Raji (cell line): ENCODE results near the gene HMGCS2.

Experiments
- POLR2A ChIP-seq: IDR thresholded peaks from 2 replicates; pipeline ENCODE4 v1.6.1; 2011; ENCODE audit warnings: low read depth, low read length, control low read depth; ENCODE audit not compliant: insufficient read depth

Gene HMGCS2

DNA sequence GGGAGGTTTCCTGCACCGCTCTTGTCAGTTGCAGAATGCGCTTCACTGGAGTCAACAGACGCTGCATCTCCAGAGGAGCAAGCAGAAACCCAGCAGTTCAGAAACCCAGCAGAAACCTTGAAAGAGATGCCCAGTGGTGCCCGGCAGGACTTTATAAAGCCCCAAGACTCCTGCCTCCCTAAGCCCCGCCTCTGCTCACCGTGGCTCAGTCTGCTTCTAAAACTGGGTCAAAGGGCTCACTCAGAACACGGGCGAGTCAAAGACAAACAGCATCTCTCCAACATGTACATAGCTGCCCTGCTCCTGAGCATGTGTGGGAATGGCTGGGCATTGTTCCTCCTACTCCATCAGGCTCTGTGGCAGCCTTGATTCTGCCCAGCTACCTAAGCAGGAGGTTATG lies at the start of gene HMGCS2:
HMGCS2 (minus strand) TSS at position 128 of the 400 bp plus-strand sequence; CDS start at position 67, 61 bp downstream.
- TF ChIP-seq POLR2A = no peak

GRCh38 chr1:119818181-119818580 lies 49.5 kb upstream of the HMGCS2 start:
- TF ChIP-seq POLR2A = no peak

- no peak for TF ChIP-seq POLR2A
These were observed 47.7 kb upstream of the HMGCS2 start for GRCh38 chr1:119816407-119816806.

DNA sequence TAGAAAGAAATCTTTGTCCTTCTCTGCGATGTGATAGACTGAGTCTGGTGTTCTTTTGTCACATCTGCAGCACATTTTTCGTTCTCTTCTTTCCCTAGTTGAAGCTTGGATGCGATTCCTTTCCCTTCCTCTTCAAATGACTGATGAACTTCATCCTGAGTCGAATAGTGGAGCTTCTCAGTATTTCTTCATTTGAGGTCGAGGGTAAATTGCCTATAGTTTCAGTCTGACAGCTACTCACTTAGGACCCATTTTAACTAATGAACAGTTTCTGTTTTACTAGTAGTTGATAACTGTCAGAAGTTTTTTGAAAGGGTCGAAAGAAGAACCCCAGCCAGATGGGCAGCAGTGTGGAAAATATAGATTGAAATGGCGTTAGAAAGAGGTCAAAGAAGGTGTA lies 47.2 kb upstream of the HMGCS2 start:
- TF ChIP-seq POLR2A = no peak

DNA sequence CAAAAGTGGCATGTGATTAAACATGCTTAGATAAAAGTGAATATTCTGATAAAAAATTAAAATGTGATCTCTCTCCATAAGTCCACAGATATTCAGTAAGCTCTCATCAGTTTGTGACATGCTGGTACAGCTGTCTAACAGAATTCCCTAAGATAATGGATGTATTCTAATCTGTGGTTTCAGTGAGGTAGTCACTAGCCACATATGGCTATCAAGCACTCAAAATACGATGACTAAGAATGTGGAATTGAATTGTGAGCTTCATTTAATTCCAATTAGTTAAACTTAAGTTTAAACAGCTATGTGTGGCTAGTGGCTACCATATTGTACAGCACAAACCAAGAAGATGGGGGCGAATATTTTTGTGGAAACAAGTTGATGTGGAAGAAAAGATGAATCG lies 46.7 kb upstream of the HMGCS2 start:
- no peak for TF ChIP-seq POLR2A

DNA sequence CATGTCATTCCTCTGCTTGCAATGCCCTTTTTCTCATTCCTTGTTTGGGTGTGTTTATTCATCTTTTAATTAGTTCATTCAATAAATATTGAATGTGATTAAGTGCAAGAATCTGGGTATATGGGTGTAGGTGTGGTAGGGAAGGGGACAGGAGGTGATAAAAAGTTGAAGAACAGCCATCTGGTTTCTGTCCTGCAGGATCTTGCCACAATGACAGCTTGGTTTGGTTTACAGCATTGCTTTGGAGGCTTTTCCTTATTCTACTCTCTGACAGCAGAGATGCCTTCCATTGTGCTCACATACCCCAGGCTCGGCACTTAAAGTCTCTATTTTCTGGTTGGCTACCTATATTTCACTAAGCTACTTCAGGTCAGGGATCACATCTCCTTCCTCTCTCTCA lies 45.6 kb upstream of the HMGCS2 start:
- no peak for TF ChIP-seq POLR2A

- no peak for TF ChIP-seq POLR2A
These were observed 43.4 kb upstream of the HMGCS2 start for GRCh38 chr1:119811985-119812557.

DNA sequence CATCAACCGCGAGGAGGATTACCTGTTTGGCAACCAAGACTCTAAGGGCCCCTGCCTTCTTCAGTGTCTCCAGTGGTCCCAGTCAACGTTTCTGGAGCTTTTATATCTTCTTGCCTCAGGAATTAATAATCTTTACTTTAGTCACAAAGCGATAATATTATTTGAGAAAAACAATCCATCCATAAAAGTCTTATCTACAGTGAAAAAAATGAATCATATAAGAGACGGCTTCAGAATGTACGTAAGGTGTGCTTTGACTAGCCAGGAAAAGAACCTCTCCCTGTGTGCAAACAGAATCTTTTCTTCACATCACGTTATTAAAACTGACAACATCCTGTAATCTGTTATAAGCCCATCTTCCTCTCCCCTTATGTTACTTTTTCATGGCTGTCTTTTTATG lies 42.7 kb upstream of the HMGCS2 start, which contains the start of gene REG4:
REG4 (minus strand) TSS at position 74 of the 400 bp plus-strand sequence. CDS start 2,691 bp downstream, outside the sequence.
- TF ChIP-seq POLR2A = no peak

- no peak for TF ChIP-seq POLR2A
These were observed 40.4 kb upstream of the HMGCS2 start for GRCh38 chr1:119808972-119809550.

GRCh38 chr1:119808491-119808890 lies 39.8 kb upstream of the HMGCS2 start:
- TF ChIP-seq POLR2A = no peak

DNA sequence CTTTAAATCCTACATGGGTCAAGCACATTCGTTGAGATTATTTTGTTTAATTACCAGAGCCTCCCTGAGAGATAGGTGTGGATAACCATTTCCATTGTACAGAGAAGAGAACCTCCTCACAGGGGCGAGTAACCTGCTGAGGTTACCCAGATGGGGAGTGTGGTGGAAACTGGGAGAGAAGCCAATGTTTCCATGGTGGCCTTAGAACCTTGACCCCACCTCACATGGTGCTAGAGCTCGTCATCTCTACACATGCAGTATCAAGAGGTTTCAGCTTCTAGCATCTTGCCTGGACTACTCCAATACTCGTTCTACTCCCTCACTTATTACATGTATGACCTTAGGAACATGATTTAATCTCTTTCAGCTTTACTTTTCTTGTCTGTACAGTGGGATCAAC lies 37.8 kb upstream of the HMGCS2 start:
- no peak for TF ChIP-seq POLR2A

DNA sequence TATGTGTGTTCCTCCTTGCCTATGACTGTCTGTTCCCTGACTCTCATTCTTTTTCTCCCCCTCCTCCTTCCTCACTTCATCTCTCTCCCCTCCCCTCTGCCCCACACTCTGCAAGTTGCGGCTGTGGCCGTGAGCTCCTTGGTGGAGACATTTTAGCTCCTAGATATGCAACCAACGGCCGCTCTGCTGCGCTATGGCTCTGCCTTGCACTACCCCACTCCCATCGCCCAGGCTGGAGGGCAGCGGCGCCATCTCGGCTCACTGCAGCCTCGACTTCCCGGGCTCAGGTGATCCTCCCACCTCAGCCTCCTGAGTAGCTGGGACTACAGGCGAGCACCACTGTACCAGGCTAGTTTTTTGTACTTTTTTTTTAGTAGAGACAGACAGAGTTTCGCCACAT lies 37.0 kb upstream of the HMGCS2 start:
- no peak for TF ChIP-seq POLR2A

- no peak for TF ChIP-seq POLR2A
These were observed 36.5 kb upstream of the HMGCS2 start for GRCh38 chr1:119805247-119805646.

DNA sequence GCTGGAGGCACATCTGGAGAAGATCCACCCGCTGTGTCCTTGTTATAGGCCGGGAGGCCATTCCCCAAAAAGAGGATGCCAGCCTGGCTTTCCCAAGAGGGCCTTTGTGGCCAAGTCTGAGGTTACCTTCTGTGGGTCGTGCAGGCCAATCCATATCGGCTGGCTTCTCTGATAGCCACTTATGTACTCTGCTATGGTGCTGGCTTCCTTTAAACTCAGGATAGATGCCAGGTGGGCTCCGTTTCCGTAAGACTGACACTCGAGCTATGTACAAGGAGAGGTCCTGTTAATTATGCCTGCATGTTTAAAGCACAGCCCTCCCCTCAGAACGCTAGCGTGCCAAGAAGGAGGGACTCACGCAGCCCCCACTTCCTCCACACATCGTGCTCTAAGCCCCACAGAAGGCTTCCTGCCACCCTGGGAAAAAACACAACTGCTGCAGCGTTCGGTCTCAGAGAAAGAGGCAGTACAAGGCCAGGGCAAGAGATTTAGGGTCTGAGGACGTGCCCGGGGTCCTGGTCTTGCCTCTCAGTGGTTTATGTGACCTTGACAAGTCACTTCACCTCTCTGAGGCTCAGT lies 31.0 kb upstream of the HMGCS2 start:
- TF ChIP-seq POLR2A = no peak

- TF ChIP-seq POLR2A = no peak
These were observed 30.3 kb upstream of the HMGCS2 start for GRCh38 chr1:119799003-119799402.

- no peak for TF ChIP-seq POLR2A
These were observed 28.9 kb upstream of the HMGCS2 start for GRCh38 chr1:119797606-119798005.
